ENCODE data around the gene ZNF22. TPM values are rescaled to one million over a fixed set of nuclear protein-coding genes. Genes with fewer than 3 reads are reported as not detected.
A peak's percentile ranks its signal among the peaks of the same experiment; 100 is the strongest.

ZNF22 gene
- total RNA-seq, result 10 to 100 TPM; 42.8 TPM

DNA sequence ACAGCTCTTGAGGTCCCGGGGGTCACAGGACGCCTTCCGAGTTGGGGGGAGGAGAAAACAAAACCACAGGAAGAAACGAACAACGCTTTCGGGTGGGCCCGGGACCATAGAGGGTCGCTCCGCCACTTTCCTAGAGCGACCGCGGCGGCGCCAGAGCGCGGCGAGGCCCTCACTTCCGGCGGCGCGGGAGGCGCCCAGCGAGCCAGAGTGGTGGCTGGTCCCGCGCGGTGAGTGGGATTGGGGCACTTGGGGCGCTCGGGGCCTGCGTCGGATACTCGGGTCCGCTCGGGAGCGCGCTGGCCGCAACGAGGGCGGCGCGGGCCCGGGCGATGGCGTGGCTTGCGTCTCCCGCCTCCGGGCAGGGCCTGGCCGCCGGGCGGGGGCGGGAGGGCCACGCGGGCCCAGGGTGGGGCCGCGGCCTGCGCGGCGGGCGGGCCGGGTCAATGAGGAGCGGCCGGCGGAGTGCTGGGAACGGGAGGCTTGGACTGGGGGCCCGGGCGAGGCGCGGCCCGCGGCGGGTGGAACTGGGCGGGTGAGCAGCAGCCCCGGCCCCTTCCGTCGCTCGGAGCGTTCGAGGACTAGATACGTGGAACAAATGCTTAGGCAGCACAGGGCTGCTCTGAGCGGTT is at the start of gene ZNF22:
ZNF22 (plus strand) TSS at position 172 of the 629 bp plus-strand sequence. CDS start 2,446 bp downstream, outside the sequence.
- Mint-ChIP-seq H3K4me1 (peaks cover 44% of the 10 kb centered on the region), H3K36me3 (peaks cover 37% of the 10 kb centered on the region), H3K4me3 (peak within 1 kb of the TSS; percentile 95), H3K9me3 (peaks cover 19% of the 10 kb centered on the region), H3K27ac (peak within 1 kb of the TSS; percentile 98), H3K27me3 (no peaks in the 10 kb centered on the region)
- ATAC-seq (ENCODE audit: low read depth), result peak; percentile 82
- peak; percentile 87 for DNase-seq
- POLR2A ChIA-PET, result interaction anchor here (0.5 to 2.7 kb wide), 10 partner anchors 8 to 420 kb away, joined by 3 to 9 read pairs (median 4); partner anchors contain the start of gene RASSF4

DNA sequence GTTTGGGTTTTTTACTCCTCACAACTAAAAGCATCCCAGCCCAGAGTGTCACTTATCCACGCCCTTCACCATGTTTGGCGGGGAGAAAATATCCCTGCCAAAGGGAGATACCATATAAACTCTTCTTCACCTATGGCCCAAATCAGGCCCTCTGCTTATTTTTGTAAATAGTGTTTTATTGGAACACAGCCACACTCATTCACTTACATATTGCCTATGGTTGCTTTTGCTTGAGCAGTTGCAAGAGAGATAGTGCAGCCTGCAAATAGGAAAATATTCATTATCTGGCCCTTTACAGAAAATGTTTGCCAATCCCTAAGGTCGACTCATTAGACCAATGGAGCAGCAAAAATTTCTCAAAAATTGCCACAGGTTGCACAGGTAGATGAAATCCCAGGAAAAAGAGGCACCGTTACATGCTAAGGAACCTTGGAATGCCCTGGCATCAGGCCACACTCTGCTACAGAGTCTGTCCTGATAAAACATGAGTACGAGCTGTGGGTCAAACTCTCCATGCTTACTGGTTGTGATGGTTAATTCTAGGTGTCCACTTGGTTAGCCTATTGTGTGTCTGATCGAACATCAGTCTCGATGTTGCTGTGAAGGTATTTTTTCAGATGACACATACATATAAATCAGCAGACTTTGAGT is 49.0 kb upstream of the ZNF22 start:
- Mint-ChIP-seq H3K36me3 (peaks cover 9% of the 10 kb centered on the region), H3K9me3 (no peaks in the 10 kb centered on the region), H3K27ac (no peak overlapping the region), H3K4me1 (peaks cover 5% of the 10 kb centered on the region), H3K4me3 (no peak overlapping the region), H3K27me3 (no peaks in the 10 kb centered on the region)
- DNase-seq (no peak), ATAC-seq (ENCODE audit: low read depth) (no peak)
- POLR2A ChIA-PET, result no interaction called here

DNA sequence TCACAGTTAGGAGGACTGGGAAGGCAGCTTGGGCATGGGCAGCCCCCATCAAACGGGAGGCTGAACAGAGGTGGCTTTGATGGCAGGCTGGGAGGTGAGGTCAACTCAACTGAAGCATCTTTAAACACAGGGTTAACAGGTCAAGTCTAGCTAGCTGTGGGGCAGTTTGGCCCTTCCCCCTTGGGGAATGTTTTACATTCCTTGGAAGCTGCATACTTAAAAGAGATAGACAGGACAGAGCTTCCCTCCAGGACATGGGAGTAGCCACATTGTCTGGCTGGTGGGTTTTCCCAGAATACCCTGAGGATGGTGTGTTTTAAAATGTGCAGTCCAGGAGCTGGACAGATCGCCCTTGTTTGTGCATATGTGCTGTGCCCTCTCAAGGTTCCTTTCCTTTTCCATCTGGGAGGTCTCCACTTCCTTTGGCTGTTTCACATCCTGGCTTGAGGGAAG is 47.9 kb upstream of the ZNF22 start:
- POLR2A ChIA-PET, result no interaction called here
- Mint-ChIP-seq H3K4me1 (peaks cover 6% of the 10 kb centered on the region), H3K36me3 (peaks cover 15% of the 10 kb centered on the region), H3K9me3 (no peaks in the 10 kb centered on the region), H3K27me3 (no peaks in the 10 kb centered on the region), H3K4me3 (no peak overlapping the region), H3K27ac (no peak overlapping the region)
- ATAC-seq (ENCODE audit: low read depth) (no peak), DNase-seq (no peak)

DNA sequence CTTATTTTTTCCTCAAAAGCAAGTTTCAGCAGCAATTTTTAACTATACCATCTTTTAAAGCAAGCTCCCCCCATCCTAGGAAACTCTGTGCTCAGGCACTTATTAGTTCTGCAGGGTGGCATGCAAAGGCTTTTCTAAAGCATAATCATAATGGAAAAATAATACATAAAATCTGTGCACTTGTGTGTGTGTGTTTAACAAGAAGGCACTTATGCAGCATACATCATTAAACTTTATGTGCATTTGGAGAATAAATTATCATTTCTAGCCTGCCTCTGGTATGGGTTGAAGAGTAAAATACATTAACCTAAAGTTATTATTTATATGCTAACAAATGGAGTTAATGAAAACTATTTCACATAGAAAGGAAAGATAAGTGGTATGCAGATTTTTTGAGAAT is 46.7 kb upstream of the ZNF22 start:
- ATAC-seq (ENCODE audit: low read depth) (no peak), DNase-seq (no peak)
- H3K27ac Mint-ChIP-seq, result no peak overlapping the region
- no peak overlapping the region for H3K4me3 Mint-ChIP-seq
- peaks cover 15% of the 10 kb centered on the region for H3K36me3 Mint-ChIP-seq
- POLR2A ChIA-PET, result no interaction called here
- no peaks in the 10 kb centered on the region for H3K9me3 Mint-ChIP-seq
- no peaks in the 10 kb centered on the region for H3K27me3 Mint-ChIP-seq
- peaks cover 13% of the 10 kb centered on the region for H3K4me1 Mint-ChIP-seq

DNA sequence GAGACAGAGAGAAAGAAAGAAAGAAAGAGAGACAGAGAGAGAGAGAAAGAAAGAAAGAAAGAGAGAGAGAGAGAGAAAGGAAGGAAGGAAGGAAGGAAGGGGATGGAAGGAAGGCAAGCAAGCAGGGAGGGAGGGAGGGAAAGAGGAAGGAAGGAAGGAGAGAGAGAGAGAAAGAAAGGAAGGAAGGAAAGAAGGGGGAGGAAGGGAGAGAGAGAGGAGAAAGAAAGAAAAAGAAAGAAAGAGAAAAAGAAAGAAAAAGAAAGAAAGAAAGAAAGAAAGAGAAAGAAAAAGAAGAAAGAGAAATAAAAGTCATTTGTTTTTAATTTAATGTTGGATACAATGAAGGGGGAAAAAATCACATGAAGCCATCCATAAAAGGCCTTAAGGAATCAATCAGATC is 45.8 kb upstream of the ZNF22 start:
- ATAC-seq (ENCODE audit: low read depth) (no peak), DNase-seq (no peak)
- POLR2A ChIA-PET, result no interaction called here
- no peak overlapping the region for H3K27ac Mint-ChIP-seq
- H3K36me3 Mint-ChIP-seq, result peaks cover 15% of the 10 kb centered on the region
- no peak overlapping the region for H3K4me3 Mint-ChIP-seq
- no peaks in the 10 kb centered on the region for H3K9me3 Mint-ChIP-seq
- H3K27me3 Mint-ChIP-seq, result no peaks in the 10 kb centered on the region
- H3K4me1 Mint-ChIP-seq, result peaks cover 13% of the 10 kb centered on the region

DNA sequence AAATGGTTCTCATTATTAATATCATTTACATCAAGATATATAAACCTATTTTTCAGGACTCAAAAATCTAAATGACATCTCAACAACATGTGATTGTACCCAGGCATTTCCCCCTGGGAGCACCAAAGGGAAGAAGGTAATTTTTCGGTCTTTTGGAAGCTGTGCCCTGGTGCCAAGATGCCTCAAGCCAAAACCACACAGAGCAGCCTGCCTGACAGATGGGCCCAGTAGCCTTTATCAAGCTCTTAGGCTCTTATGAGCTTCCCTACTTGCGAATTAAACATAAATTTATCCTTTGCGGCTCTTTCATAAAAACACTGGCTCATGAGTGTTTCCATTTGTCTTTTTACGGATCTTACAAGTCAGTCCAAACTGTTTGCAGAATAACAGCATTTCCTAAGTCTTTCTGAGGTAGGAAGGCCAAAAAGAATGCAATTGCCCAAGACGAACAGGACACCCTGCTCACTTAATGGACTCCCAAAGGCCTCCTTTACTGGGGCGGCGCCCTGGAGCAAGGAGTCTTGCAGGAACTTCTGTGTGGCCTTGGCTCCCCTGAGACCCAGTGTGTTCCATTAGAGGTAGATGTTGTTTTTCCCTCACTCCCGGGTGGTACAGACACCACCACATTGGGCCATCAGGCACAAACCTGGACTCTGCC is 45.2 kb upstream of the ZNF22 start:
- H3K9me3 Mint-ChIP-seq, result no peaks in the 10 kb centered on the region
- no peak for DNase-seq
- ATAC-seq (ENCODE audit: low read depth), result no peak
- peaks cover 13% of the 10 kb centered on the region for H3K4me1 Mint-ChIP-seq
- H3K27ac Mint-ChIP-seq, result no peak overlapping the region
- peaks cover 15% of the 10 kb centered on the region for H3K36me3 Mint-ChIP-seq
- no peak overlapping the region for H3K4me3 Mint-ChIP-seq
- no peaks in the 10 kb centered on the region for H3K27me3 Mint-ChIP-seq
- POLR2A ChIA-PET, result no interaction called here

DNA sequence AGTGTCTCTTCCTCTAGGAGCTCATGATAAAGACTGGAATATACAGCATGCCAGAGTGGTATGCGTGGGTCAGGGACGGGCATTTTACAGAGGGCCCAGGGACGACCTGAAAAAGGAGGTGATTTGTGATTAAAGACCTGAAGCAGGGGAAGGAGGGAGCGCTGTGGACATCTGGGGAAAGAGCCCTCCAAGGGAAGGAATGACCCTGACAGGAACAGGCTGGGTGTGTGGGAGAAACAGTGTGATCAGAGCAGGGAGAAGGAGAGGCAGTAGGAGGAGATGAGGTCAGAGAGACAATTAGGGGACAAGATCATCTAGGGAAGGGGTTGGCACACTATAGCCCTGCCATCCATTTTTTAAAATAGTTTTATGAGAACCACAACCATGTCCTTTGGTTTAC is 44.5 kb upstream of the ZNF22 start:
- H3K27me3 Mint-ChIP-seq, result no peaks in the 10 kb centered on the region
- DNase-seq (no peak), ATAC-seq (ENCODE audit: low read depth) (no peak)
- no peak overlapping the region for H3K4me3 Mint-ChIP-seq
- POLR2A ChIA-PET, result no interaction called here
- H3K36me3 Mint-ChIP-seq, result peaks cover 15% of the 10 kb centered on the region
- H3K9me3 Mint-ChIP-seq, result no peaks in the 10 kb centered on the region
- peaks cover 15% of the 10 kb centered on the region for H3K4me1 Mint-ChIP-seq
- H3K27ac Mint-ChIP-seq, result no peak overlapping the region

DNA sequence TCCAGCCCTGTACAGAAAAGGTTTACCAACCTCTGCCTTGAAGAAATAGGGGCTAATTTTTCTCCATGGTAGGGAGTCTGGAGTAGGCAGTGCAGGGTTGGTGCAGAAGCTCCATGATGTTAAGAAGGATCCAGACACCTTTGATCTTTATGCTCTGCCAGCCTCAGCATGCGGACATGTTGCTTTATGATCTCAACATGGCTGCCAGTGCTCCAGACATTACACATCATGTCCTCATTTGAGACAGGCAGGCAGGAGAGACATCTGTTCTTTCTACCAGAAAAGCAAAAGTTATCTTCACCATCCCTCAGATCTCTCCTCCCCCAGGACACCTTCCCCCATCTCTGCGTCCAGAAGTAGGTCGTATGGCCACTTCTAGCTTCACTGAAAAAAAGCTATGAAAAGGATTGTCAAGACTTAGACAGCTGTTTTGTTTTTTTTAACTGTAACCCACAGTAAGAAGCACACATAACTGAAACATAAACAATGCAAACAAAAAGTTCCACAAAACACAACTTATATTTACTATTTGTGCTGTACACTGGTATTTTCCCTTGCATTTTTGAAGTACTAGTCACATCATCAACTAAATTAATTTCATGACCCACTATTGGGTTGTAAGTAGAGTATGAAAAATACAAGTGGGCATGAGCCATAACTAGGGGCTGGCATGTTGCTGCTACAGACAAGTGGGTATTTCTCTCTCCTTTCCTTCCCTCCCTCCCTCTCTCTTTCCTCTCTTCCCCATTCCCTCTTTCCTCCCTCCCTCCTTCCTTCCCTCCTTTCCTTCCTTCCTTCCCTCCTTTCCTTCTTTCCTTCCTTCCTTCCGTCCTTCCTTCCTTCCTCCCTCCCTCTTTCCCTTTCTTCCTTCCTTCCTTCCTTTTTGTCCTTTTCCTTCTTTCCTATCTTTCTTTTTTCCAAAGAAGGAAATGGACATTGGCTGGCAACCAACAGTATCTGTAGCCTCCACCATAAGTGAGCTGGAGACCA is 43.7 kb upstream of the ZNF22 start:
- peaks cover 15% of the 10 kb centered on the region for H3K4me1 Mint-ChIP-seq
- peaks cover 15% of the 10 kb centered on the region for H3K36me3 Mint-ChIP-seq
- no peaks in the 10 kb centered on the region for H3K9me3 Mint-ChIP-seq
- H3K27me3 Mint-ChIP-seq, result no peaks in the 10 kb centered on the region
- H3K27ac Mint-ChIP-seq, result no peak overlapping the region
- H3K4me3 Mint-ChIP-seq, result no peak overlapping the region
- DNase-seq (no peak), ATAC-seq (ENCODE audit: low read depth) (no peak)
- POLR2A ChIA-PET, result interaction anchor here (1.3 kb wide), 1 partner anchor 11 kb away, joined by 4 read pairs; no protein-coding TSS in a partner anchor

DNA sequence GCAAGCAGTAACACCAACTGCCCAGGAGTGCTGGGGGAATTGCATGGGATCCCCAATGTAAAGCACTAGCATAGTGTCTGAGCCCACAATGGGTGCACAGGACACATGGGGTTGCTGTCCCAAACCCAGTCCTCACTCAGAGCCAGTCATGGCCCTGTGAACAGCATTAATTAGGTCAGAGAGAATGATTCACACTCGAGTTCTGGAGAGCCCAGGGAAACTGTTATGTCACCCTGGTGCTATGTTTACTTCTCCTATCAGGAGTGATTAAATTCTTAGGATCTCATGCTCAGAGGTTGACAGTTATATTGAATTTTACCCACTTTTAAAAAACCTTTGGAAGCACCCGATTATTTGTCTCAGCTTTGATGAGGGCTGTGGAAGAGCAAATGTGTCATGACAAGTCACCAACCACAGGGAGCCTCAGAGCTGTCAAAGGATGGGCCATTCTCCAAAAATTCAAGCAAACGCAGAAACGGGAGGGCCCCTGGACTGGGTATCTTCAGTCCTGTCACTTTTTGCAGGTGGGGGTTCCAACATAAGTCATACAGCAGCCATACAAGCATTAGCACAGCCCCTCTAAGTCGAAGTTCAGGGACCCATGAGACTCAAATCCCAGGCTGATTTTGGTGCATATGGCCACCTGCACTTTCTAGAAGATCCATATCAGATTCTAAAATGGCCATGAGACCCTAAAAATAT is 42.4 kb upstream of the ZNF22 start:
- peak overlapping the region; percentile 72 for H3K27ac Mint-ChIP-seq
- POLR2A ChIA-PET, result interaction anchor here (1.3 to 1.8 kb wide), 2 partner anchors 10 kb away, joined by 4 to 12 read pairs; no protein-coding TSS in a partner anchor
- peaks cover 15% of the 10 kb centered on the region for H3K4me1 Mint-ChIP-seq
- no peaks in the 10 kb centered on the region for H3K9me3 Mint-ChIP-seq
- DNase-seq, result no peak
- no peak for ATAC-seq (ENCODE audit: low read depth)
- peaks cover 15% of the 10 kb centered on the region for H3K36me3 Mint-ChIP-seq
- H3K27me3 Mint-ChIP-seq, result no peaks in the 10 kb centered on the region
- H3K4me3 Mint-ChIP-seq, result peak overlapping the region; percentile 84

DNA sequence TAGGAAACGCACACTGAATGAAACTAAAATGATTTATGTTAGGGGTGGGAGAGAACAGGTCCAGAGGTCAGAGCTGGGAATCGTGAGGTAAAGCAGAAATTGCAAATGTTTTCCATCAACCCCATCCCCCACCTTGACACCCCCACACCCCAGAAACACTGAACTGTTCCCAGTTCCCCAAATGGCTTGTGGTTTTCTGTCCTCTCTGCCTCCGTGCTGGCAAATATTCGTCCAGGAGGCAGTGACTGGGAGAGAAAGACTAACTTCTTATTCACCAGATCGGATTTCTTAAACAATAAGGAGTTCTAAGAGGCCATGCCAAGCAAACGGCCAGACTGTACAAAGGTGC is 41.9 kb upstream of the ZNF22 start:
- Mint-ChIP-seq H3K4me3 (peak overlapping the region; percentile 84), H3K27me3 (no peaks in the 10 kb centered on the region), H3K9me3 (no peaks in the 10 kb centered on the region), H3K27ac (peak overlapping the region; percentile 72), H3K4me1 (peaks cover 15% of the 10 kb centered on the region), H3K36me3 (peaks cover 15% of the 10 kb centered on the region)
- POLR2A ChIA-PET, result interaction anchor here (1.8 kb wide), 2 partner anchors 10 to 42 kb away, joined by 7 to 12 read pairs; partner anchors contain the start of gene ZNF22
- DNase-seq, result no peak
- ATAC-seq (ENCODE audit: low read depth), result no peak

DNA sequence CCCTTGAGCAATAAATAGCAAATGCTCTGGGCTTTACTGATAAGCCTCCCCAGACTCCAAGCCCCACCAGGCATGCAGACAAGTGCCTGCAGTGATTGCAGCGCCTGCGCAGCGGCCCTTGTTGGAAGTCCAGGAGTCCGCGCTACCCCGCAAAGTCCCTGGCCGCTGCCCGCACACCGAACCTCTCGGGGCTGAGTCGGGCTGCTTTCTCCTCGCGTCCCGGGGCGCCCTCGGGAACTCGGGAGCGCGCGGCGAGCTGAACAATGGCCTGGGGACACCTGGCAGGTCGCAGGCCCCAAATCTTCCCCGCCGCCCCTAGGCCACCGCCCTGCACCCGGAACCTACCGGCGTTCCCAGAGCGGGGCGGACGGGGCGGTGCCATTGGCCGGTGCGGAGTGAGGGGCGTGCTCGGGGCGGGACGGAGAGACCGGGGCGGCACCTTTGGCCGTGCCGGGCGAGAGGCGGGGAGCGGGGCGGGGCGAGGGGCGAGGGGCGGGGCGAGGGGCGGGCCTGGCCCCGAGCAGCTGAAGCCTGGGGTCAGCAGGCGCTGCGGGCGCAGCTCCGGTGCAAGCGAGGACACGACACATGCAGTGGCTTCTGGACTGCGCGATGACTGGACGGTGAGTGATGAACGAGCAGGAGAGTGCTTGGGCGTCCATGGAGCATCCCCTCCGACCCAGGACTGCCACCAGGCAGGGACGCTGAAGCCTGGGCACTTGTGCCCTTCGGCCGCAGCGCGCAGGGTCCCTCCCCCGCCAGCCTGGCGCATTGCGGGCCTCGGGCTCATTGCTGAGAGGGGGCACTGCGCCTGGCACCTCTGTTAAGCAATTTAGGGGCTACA is 41.3 kb upstream of the ZNF22 start, which contains the start of gene RASSF4:
RASSF4 (plus strand) TSS at position 556 of the 841 bp plus-strand sequence. CDS start 10,401 bp downstream, outside the sequence.
- Mint-ChIP-seq H3K9me3 (no peaks in the 10 kb centered on the region), H3K36me3 (peaks cover 15% of the 10 kb centered on the region), H3K27ac (peak within 1 kb of the TSS; percentile 72), H3K4me1 (peaks cover 15% of the 10 kb centered on the region), H3K4me3 (peak within 1 kb of the TSS; percentile 84), H3K27me3 (no peaks in the 10 kb centered on the region)
- DNase-seq (peak; percentile 94), ATAC-seq (ENCODE audit: low read depth) (peak; percentile 100)
- POLR2A ChIA-PET, result interaction anchor here (1.8 kb wide), 2 partner anchors 9 to 42 kb away, joined by 7 to 12 read pairs; partner anchors contain the start of gene ZNF22

Data from activated naive CD8-positive, alpha-beta T cell treated with anti-CD3 and anti-CD28 coated beads, Interleukin-2, amount 10 ng/mL, durations not matched to agents 7 days and 5 days (primary cell).